Activated T-cell treated with anti-CD3 and anti-CD28 coated beads for 1 hour (primary cell): ENCODE data around the gene NFYC.
A peak's percentile ranks its signal among the peaks of the same experiment; 100 is the strongest.
"Not testable (repeated sequence)": the region's sequence is repeated elsewhere in the genome, so short reads cannot be mapped to it uniquely, and the experiment has no call there.

ENCODE experiments used
- DNase-seq: peaks from one replicate; pipeline ENCODE4 v3.0.0-alpha.2; 2020; ENCODE audit warnings: low read depth

NFYC gene

DNA sequence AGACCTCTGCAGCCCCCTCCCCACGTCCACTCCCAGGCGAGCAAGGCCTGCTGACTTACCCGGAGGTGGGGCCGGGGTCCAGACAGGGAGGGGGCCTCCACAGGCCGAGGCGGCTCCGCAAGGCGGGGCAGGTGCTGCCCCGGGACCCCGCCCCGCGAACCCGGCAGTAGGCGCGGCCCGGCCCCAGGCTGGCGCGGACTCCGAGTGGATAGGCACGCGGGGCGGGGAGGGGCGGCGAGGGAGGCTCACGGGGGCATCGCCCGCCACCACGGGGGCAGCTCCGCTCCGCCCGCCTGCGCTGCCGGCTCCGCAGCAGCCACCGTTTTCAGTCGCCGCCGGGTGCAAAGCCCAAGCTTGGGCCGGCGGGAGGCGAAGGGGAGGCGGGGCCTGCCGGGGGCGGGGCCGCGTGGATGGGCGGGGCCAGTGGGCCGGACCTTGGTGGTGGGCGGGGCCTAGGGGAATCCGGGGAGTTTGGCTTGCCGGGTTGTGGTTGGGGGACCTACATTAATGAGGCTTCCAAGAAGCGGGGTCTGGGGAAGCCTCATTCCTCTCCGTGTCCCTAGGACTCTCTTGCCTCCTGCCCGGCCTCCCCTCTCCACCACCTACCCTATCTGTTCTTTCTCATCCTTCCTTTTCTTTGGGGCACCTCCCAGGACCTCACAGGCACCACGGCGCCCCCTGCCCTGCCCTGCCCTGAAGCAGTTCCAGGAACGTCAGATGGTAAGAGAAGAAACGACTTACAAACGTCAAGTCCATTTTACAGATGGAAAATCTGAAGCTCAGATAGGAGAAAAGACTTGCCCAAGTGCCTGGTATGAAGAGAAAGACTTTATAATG lies 26.0 kb upstream of the NFYC start, which contains the start of gene RIMS3:
RIMS3 (minus strand) TSS at position 348 of the 837 bp plus-strand sequence. CDS start 23,757 bp downstream, outside the sequence.
- peak; percentile 77 for DNase-seq

DNA sequence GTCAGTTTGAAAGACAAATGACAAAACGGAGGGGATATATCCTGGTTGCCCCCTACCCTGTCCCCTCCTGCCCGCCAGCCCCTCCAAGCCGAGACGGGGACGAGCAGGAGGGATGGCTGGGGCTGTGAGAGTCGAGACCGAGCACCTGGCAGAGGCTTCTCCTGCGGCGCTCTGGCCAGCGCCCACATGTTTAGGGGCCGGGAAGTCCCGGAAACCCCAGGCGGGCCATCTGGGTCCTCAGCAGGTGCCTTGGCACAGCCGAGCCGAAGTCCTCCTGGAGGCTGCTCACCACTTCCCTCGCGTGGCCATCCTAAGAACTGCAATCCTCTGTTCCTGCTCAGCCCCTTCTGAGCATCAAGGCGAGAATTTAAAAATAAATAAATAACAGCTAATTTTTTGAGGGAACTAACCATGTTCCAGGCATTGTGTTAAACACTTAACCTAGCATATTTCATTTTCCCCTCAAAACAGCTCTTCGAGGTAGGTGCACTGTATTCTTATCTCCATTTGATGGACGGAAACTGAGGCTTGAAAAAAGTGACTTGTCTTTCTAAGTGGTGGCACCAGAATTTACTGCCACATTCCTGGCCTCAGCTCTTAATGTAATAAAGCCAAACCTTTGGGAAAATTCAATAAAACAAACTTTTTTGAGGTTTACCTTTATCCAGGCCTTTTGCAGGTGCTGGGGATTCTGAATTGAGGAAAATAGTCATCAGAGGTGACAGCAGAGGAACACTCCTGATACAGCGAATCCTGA lies 22.6 kb upstream of the NFYC start:
- peak; percentile 80 for DNase-seq

GRCh38 chr1:40673452-40673851 lies 18.1 kb upstream of the NFYC start:
- no peak for DNase-seq

DNA sequence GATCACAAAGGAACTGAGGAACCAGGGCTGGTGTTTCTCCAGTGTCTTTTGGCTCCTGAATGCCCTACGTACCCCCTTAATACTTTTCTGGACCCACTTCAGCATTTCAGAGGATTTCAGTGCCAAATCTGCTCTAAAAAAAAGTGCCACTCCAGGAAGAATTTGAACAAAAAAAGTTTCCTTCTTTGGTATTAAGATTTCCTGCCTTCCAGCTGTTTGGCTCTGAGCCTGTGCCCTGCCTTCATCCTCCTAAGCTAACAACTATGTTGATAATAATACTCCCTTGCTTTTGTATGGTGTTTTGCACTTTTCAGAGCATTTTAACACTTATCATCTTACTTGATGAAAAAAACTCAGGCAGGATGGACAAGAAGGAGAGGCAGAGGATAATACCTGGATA lies 15.0 kb upstream of the NFYC start:
- DNase-seq: no peak

- no peak for DNase-seq
These were observed 12.1 kb upstream of the NFYC start for GRCh38 chr1:40679165-40679953.

DNA sequence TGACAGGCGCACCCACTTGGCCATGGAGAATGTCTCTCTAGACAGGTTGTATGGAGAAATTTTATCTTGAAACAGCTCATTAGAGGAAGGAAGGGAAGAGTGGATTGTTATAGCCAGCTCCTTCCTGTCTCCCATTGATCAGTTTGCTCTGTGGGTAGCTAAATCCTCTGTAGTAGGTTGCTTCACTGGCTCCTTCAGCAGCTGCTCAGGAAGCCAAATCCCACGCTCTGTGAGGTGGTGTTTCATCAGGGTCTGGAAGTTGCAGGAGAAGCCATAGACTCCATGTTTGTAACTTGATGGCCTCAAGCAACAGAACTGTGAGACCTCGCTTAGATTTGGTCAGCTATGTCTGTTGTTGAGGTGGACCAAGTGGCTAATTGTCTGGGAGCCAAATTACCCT lies 6.8 kb upstream of the NFYC start:
- DNase-seq: no peak

DNA sequence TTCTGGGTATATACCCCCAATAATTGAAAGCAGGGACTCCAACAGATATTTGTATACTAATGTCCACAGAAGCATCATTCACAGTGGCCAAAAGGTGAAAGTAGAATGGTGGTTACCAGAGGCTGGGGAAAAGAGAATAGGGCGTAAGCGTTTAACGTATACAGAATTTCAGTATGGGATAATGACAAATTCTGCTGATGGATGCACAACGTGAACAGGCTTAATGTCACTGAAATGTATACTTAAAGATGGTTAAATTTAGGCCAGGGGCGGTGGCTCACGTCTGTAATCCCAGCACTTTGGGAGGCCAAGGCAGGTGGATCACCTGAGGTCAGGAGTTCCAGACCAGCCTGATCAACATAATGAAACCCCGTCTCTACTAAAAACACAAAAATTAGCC lies 4.4 kb upstream of the NFYC start:
- DNase-seq: no peak

DNA sequence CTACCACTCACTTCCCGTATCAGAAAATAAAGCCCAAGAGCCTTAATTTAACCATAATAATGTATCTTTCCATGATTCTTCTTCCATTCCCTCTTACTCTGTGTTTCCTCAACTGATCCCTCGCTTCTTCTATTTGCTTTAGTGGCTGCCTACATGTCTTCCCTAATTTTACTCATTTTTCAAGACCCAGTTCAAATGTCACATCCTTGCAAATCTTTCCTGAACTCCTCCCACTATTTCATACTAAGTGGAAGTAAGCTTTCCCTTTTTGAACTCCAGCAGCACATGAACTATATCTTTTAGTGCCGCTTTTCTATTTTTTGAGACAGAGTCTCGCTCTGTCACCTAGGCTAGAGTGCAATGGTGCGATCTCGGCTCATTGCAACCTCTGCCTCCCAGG lies 3.8 kb upstream of the NFYC start:
- no peak for DNase-seq

DNA sequence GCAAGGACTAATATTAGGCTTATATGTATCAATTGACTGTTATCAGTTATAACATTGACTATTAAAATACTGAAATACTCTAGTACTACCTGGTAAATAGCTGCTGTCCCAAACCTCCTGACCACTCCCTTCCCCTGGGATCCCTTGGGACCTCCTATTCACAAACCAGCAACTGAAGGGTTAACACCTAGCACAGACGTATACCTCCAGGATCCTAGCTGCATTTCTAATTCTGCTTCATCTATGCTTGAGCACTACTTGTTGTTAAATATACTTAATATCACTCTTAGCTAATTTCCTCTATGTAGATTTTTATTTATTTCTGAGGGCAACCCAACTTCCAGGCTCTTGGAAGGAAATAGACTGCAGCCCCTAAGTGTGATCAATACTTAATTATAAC lies 1.8 kb upstream of the NFYC start:
- no peak for DNase-seq

- no peak for DNase-seq
These were observed 550 bp upstream of the NFYC start for GRCh38 chr1:40690771-40691537.

DNA sequence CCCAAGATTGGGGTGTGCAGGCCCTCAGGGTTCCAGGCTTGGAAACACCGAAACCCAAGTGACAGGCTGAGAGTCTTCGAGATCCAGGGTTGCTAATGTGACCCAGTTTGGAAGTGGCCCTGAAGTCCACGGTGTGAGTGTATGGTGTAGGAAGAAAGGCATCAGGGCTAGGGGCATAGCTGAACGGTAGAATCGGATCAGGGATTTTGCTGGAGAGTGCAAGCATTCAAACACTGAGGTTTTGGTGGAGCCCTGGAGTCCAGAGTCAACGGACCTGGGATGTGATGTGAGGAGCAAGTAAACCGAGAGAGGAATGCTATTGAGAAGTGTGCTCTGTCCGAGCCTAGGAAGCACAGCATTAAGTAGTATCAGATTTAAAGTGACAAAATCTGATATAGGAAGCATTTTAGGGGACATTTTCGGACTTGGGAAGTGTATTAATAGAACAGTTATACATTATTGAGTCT lies 958 bp downstream of the NFYC start:
- no peak for DNase-seq

DNA sequence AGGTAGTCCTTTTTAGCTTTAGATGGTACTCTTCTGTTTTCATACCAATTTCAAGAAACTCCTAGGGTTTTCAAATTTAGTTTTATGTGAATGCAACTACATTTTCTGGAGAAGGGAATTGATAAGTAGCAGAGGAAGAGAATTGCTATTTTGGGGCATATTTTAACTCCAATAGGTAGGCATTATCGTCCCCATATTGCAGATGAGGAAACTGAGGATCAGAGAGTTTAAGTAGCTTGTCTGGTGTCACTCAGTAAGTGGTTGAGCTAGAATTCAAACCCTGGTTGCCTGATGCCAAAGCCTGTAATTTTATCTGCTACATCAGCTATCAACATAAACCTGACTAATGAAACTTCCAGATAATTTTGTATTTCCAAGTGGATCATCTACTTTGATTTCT lies 1.9 kb downstream of the NFYC start:
- DNase-seq: no peak

DNA sequence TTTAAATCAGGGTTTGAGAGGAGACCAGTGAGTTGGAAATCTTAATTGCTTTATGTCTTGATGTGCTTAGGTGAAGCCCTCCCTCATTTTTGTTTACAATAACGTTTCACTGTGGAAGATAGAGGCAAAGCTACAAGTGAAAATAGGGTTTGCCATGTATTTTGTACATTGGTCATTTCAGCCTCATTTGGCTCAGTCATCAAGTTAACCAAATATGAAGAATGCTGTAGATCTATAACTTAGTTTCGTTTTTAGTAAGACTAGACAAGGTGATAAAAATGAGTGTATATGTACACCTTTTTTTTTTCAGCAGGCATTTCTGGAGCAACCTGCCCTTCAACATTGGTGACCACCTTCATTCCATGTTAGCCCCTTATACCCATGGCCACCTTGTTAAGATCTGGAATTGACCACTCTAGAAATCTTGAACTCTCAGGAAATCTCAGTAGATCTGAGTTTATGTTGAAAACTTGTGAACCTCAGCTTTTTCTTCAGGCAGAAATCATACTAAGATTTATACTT lies 2.9 kb downstream of the NFYC start:
- no peak for DNase-seq

DNA sequence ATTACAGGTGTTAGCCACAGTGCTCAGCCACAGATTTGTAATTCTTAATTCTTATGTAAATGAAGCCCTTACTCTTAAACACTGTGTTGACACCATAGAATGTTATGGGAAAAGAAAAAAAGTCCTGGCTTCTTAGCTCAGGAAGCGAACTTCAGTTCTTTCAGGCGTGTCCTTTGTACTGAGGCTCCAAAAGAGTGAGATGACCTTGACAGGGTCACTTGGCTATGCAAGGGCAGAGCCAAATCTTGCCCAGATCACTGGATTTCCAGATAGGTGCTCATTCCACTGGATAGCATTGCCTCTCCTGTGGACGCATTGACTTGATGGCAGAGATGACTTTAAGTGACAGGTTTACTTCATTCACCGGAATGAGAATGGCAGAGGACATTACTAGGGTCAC lies 4.8 kb downstream of the NFYC start:
- no peak for DNase-seq

DNA sequence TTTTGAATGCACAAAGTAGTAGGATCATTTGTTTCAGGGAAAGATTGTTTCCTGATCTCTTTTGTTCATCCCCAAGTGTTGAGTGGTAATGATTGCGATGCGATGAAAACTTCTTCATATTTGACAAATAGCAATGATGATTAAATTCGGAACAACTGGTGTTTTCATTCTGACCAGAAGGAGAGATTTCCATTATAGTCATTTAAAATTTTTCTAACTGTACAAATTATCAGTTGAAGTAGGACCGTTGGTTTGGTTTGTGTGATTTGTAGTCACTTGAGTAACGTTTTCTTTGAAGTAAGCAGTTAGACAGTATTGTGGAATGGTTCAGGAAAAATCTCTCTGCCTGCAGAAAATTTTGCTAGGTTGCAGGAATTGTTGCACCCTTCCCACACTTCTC lies 5.9 kb downstream of the NFYC start:
- DNase-seq: no peak

DNA sequence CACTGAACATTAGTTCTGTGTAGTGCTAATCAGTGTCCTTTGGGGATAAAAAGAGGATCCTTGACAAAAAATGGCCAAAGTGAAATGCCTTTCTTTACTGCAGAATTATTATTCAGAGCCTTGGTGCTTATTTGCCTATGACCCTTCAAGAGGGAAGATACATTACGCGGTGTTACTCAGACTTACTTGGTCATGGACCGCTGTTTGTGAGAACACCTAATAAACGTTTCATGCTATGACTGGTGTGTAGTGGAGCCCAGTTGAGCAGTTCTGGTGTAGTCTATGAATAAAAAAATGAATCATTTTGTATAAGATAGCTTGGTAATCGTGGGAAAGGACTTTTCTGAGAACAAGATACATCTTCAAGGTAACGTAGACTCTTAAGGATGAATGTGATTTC lies 8.3 kb downstream of the NFYC start:
- no peak for DNase-seq

- no peak for DNase-seq
These were observed 10.2 kb downstream of the NFYC start for GRCh38 chr1:40701684-40702083.

DNA sequence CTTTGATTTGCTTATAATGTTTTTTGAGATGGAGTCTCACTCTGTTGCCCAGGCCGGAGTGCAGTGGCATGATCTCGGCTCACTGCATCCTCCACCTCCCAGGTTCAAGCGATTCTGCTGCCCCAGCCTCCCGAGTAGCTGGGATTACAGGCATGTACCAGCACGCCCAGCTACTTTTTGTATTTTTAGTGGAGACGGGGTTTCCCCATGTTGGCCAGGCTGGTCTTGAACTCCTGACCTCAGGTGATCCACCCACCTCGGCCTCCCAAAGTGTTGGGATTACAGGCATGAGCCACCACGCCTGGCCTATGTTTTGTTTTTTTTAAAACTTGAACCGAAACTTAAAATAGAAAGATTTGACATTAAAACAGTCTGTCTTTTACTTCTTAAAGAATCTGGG lies 11.3 kb downstream of the NFYC start:
- not testable (repeated sequence) for DNase-seq

DNA sequence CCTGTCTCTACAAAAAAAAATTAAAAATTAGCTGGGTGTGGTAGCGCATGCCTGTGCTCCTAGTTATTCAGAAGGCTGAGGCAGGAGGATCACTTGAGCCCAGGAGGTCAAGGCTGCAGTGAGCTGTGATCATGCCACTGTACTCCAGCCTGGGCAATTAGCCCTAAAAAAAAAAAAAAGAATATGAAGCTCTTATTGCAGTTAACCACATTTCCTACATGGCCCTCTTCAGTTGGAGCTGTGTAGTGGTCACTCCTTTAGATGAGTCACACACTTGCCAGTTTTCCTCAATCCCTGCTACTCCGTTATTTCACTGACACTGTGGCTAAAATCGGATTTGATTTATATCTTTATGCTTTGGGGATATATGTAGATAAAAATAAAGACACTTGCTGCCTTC lies 11.8 kb downstream of the NFYC start:
- DNase-seq: no peak

DNA sequence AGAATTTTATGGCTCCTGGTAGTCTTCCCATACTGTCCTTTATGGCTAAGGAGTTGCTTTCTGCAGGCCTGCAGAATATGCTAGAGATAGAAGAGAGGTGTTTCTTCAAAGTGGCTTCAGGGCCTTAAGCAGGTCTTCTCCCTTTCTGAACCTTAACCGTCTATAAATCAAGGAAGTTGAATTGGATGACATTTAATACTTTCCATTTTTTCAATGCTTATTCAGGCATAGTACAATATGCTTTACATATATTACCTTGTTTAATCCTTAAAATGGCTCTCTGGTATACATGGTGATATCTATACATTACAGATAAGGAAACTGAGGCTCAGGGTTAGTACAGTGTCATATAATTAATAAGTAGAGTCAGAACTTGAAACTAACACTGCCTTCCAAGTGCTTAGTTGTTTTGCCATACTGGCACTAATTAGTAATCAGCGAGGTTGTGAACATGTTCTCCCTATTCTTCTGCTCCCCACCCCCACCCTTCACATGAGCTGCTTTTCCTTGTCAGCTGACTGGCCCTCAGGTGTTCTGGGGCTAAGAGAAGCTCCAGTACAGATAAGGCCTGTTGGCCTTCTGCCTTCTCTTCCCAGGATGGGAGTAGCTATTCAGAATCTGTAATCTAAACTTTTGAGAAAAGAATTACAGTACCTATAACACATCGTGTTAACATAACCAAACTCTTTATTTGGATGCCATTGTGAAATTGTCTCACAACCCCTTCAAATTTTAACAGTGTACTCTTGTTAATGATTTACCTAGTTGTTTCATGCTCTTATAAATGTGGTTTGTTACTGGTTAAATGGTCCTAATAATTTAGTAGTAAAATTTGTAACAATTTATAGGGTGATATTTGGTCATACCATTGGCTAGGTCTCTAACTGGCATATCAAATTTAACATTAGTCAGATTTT lies 13.6 kb downstream of the NFYC start:
- no peak for DNase-seq
